ENCODE measurements around the gene LRP1B. TPM values are rescaled to one million over a fixed set of nuclear protein-coding genes. Genes with fewer than 3 reads are reported as not detected.

Gene LRP1B
- polyA plus RNA-seq, 1 of the 3 experiments (the other 2 are of a cell fraction): 0.28 TPM

DNA sequence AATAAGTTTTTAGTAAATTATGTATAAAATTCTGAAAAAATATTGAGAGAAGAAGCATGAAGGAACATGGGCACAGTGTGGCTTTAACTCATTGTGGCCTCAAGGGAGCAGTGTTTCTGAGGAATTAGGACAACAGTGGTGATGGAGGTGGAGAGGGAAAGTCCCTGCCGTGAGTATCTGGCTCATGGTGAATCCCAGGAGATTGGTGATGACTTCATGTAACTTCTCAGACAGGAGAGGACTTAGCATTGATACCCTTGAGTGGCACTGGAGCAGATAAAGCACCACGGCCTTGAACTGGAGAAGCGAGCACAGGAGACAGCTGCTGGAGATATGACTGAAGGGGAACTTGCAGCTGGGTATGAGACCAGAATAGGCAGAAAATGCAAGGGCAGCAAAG is 35.0 kb upstream of the LRP1B start:
- WGBS (ENCODE audit: low lambda C conversion rate): 58% methylated on average over 3 of the region's 3 CpGs
- peak overlapping the region; percentile 31; the same call in 1 of the 2 replicates for H2AFZ ChIP-seq (ENCODE audit: low read depth)

DNA sequence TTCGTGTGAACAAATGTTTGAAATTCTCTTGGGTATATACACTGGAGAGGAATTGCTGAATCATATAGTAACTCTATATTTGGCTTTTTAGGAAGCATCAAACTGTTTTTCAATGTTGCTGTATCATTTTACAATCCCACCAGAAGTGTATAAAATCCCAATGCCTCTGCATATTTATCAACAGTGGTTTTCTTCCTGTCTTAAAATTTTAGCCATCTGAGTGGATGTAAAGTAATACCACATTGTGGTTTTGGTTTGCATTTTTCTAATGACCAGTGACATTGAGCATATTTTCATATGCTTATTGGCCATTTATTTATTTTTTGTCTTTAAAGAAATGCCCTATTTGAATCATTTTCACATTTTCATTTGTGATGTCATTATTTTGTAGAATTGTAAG is 22.8 kb upstream of the LRP1B start:
- Histone ChIP-seq H3F3A (replicated peaks; ENCODE audit: insufficient read depth) (no peaks in the 10 kb centered on the region), H3K36me3 (replicated peaks in 1 of 2; ENCODE audit: control insufficient read depth in 1 of 2, insufficient read depth in 2 of 2, low read length in 1 of 2) (no peaks in the 10 kb centered on the region), H3K79me2 (ENCODE audit: insufficient read depth) (no peaks in the 10 kb centered on the region), H3K9me2 (no peaks in the 10 kb centered on the region), H3K27ac (ENCODE audit: low read depth in 2 of 2, low read length in 1 of 2) (no peak overlapping the region), H3K4me2 (no peak overlapping the region), H3K9me3 (no peaks in the 10 kb centered on the region), H4K20me1 (ENCODE audit: insufficient read depth) (no peaks in the 10 kb centered on the region), H3K9ac (no peak overlapping the region), H3K27me3 (ENCODE audit: insufficient read depth) (no peaks in the 10 kb centered on the region), H3K4me1 (ENCODE audit: control insufficient read depth in 1 of 2, insufficient read depth in 2 of 2, low read depth in 1 of 2, low read length in 1 of 2) (no peaks in the 10 kb centered on the region), H2AFZ (ENCODE audit: low read depth) (no peak overlapping the region), H3K4me3 (ENCODE audit: low read depth in 2 of 2, low read length in 1 of 2) (no peak overlapping the region)
- ChIA-PET POLR2A (no interaction called here), CTCF (interaction anchor here (1.1 to 1.3 kb wide), 2 partner anchors 13 to 450 kb away, joined by 3 to 6 read pairs; no protein-coding TSS in a partner anchor)
- WGBS (ENCODE audit: low lambda C conversion rate): 65% methylated on average over 1 of the region's 1 CpG
- no peak for DNase-seq
- TF ChIP-seq RXRA (IDR thresholded peaks at IDR 0.05; ENCODE audit: borderline replicate concordance, low read depth) (no peak), TCF12 (IDR thresholded peaks at IDR 0.05) (peak; percentile 21; the same call in 1 of the 2 replicates), FOXJ3 (CRISPR knock-in tag; IDR thresholded peaks at IDR 0.05) (no peak), RCOR1 (IDR thresholded peaks at IDR 0.05; ENCODE audit: low read length) (no peak), NFIC (IDR thresholded peaks at IDR 0.05; ENCODE audit: borderline replicate concordance) (no peak)

More for the DNA sequence above, 35.0 kb upstream of the LRP1B start:
- POLR2A ChIA-PET: no interaction called here
- no peaks in the 10 kb centered on the region for H3K36me3 ChIP-seq (replicated peaks in 1 of 2; ENCODE audit: control insufficient read depth in 1 of 2, insufficient read depth in 2 of 2, low read length in 1 of 2)
- no peaks in the 10 kb centered on the region; a peak in 1 of 4 replicates for H3K4me1 ChIP-seq (ENCODE audit: control insufficient read depth in 1 of 2, insufficient read depth in 2 of 2, low read depth in 1 of 2, low read length in 1 of 2)
- CTCF ChIA-PET: interaction anchor here (0.7 to 1.7 kb wide), 4 partner anchors 120 to 439 kb away, joined by 3 to 8 read pairs (median 4); no protein-coding TSS in a partner anchor
- no peaks in the 10 kb centered on the region for H3K27me3 ChIP-seq (ENCODE audit: insufficient read depth)
- TF ChIP-seq SMC3 (IDR thresholded peaks at IDR 0.05; ENCODE audit: low read depth, low read length) (peak; percentile 74), NRF1 (IDR thresholded peaks at IDR 0.05; ENCODE audit: low read depth, low read length) (no peak), RAD21 (IDR thresholded peaks at IDR 0.05; ENCODE audit: low read length) (peak; percentile 75), RCOR1 (IDR thresholded peaks at IDR 0.05; ENCODE audit: low read length) (no peak), GABPA (IDR thresholded peaks at IDR 0.05; ENCODE audit: low read depth) (no peak), RFX5 (IDR thresholded peaks at IDR 0.05; ENCODE audit: low read length) (no peak)
- TF ChIP-seq, protein P1, sequence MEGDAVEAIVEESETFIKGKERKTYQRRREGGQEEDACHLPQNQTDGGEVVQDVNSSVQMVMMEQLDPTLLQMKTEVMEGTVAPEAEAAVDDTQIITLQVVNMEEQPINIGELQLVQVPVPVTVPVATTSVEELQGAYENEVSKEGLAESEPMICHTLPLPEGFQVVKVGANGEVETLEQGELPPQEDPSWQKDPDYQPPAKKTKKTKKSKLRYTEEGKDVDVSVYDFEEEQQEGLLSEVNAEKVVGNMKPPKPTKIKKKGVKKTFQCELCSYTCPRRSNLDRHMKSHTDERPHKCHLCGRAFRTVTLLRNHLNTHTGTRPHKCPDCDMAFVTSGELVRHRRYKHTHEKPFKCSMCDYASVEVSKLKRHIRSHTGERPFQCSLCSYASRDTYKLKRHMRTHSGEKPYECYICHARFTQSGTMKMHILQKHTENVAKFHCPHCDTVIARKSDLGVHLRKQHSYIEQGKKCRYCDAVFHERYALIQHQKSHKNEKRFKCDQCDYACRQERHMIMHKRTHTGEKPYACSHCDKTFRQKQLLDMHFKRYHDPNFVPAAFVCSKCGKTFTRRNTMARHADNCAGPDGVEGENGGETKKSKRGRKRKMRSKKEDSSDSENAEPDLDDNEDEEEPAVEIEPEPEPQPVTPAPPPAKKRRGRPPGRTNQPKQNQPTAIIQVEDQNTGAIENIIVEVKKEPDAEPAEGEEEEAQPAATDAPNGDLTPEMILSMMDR (IDR thresholded peaks at IDR 0.05): peak; percentile 62
- no peaks in the 10 kb centered on the region for H3K79me2 ChIP-seq (ENCODE audit: insufficient read depth)
- H3K9me3 ChIP-seq: no peaks in the 10 kb centered on the region
- no peak overlapping the region for H3K27ac ChIP-seq (ENCODE audit: low read depth in 2 of 2, low read length in 1 of 2)
- no peak overlapping the region for H3K9ac ChIP-seq
- H3F3A ChIP-seq (replicated peaks; ENCODE audit: insufficient read depth): no peaks in the 10 kb centered on the region
- no peak overlapping the region for H3K4me2 ChIP-seq
- no peak overlapping the region for H3K4me3 ChIP-seq (ENCODE audit: low read depth in 2 of 2, low read length in 1 of 2)
- DNase-seq: peak; percentile 30
- no peaks in the 10 kb centered on the region for H3K9me2 ChIP-seq
- no peaks in the 10 kb centered on the region for H4K20me1 ChIP-seq (ENCODE audit: insufficient read depth)

DNA sequence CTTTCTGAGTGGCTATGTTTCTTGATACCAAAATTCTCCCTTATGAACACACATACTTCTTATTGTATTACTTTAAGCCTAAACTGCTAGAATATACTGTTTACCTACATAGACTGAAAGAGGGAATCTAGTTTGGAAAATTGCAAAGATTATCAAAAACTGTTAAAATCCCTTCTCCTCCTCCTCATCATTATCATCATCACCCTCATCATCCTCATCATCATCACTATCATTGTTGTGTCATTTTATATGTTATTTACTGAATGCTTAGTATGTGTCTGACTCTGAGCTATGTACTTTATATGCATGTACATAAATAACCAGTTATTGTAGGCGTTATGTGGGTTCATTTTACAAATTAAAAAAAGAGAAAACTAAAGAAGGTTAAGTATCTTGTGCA is 19.6 kb upstream of the LRP1B start:
- TF ChIP-seq JUND (IDR thresholded peaks at IDR 0.05) (no peak), FOSL2 (IDR thresholded peaks at IDR 0.05; ENCODE audit: borderline replicate concordance, low read depth) (no peak), YY1 (IDR thresholded peaks at IDR 0.05; ENCODE audit: low read depth) (no peak), POLR2AphosphoS5 (IDR thresholded peaks at IDR 0.05; ENCODE audit: low read depth, low read length) (no peak), FOXM1 (IDR thresholded peaks at IDR 0.05; ENCODE audit: low read depth) (no peak), RCOR1 (IDR thresholded peaks at IDR 0.05; ENCODE audit: low read length) (no peak), FOXJ3 (CRISPR knock-in tag; IDR thresholded peaks at IDR 0.05) (no peak), MXI1 (IDR thresholded peaks at IDR 0.05; ENCODE audit: low read depth, low read length) (no peak)
- TF ChIP-seq, protein P2, sequence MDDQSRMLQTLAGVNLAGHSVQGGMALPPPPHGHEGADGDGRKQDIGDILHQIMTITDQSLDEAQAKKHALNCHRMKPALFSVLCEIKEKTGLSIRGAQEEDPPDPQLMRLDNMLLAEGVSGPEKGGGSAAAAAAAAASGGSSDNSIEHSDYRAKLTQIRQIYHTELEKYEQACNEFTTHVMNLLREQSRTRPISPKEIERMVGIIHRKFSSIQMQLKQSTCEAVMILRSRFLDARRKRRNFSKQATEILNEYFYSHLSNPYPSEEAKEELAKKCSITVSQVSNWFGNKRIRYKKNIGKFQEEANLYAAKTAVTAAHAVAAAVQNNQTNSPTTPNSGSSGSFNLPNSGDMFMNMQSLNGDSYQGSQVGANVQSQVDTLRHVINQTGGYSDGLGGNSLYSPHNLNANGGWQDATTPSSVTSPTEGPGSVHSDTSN (IDR thresholded peaks at IDR 0.05): no peak
- Histone ChIP-seq H3K4me2 (no peak overlapping the region), H3K9me2 (no peaks in the 10 kb centered on the region), H3K9me3 (no peaks in the 10 kb centered on the region), H2AFZ (ENCODE audit: low read depth) (no peak overlapping the region), H3F3A (replicated peaks; ENCODE audit: insufficient read depth) (no peaks in the 10 kb centered on the region), H3K4me1 (ENCODE audit: control insufficient read depth in 1 of 2, insufficient read depth in 2 of 2, low read depth in 1 of 2, low read length in 1 of 2) (no peaks in the 10 kb centered on the region), H3K36me3 (replicated peaks in 1 of 2; ENCODE audit: control insufficient read depth in 1 of 2, insufficient read depth in 2 of 2, low read length in 1 of 2) (no peaks in the 10 kb centered on the region), H3K27ac (ENCODE audit: low read depth in 2 of 2, low read length in 1 of 2) (no peak overlapping the region), H3K79me2 (ENCODE audit: insufficient read depth) (no peaks in the 10 kb centered on the region), H4K20me1 (ENCODE audit: insufficient read depth) (no peaks in the 10 kb centered on the region), H3K9ac (no peak overlapping the region), H3K4me3 (ENCODE audit: low read depth in 2 of 2, low read length in 1 of 2) (no peak overlapping the region), H3K27me3 (ENCODE audit: insufficient read depth) (no peaks in the 10 kb centered on the region)
- DNase-seq: no peak
- ChIA-PET CTCF (no interaction called here), POLR2A (no interaction called here)
- 73% methylated on average over 1 of the region's 1 CpG for WGBS (ENCODE audit: low lambda C conversion rate)
